Activated CD4-positive, alpha-beta T cell treated with anti-CD3 and anti-CD28 coated beads, Interleukin-2, amount 10 ng/mL, durations not matched to agents 7 days and 5 days (primary cell): ENCODE measurements around the gene GDPD5. TPM values are rescaled to one million over a fixed set of nuclear protein-coding genes. Genes with fewer than 3 reads are reported as not detected.

Source experiments
- CTCF ChIA-PET: fragments of 350-600 bp; sonication (Branson Sonifier 250); formaldehyde crosslinking; loops from one replicate; lab custom pipeline; 2021; ENCODE audit warnings: antibody characterized with exemption; lab: Charles Lee
- POLR2A ChIA-PET: fragments of 350-600 bp; sonication (Branson Sonifier 250); formaldehyde crosslinking; loops from one replicate; lab custom pipeline; 2021; ENCODE audit warnings: antibody characterized with exemption; lab: Charles Lee
- DNase-seq: peaks from one replicate; pipeline ENCODE4 v3.0.0-alpha.2; 2020
- H3K27ac Mint-ChIP-seq: one replicate; pipeline ENCODE4 v1.8.0; 2021; ENCODE audit warnings: mild to moderate bottlenecking, moderate library complexity, mixed read lengths
- H3K27me3 Mint-ChIP-seq: one replicate; pipeline ENCODE4 v1.8.0; 2021; ENCODE audit warnings: mixed read lengths
- H3K36me3 Mint-ChIP-seq: one replicate; pipeline ENCODE4 v1.8.0; 2021; ENCODE audit warnings: low read depth, mixed read lengths
- H3K4me1 Mint-ChIP-seq: one replicate; pipeline ENCODE4 v1.8.0; 2021; ENCODE audit warnings: mixed read lengths
- H3K4me3 Mint-ChIP-seq: one replicate; pipeline ENCODE4 v1.8.0; 2021; ENCODE audit warnings: mild to moderate bottlenecking, moderate library complexity, mixed read lengths
- H3K9me3 Mint-ChIP-seq: one replicate; pipeline ENCODE4 v1.8.0; 2021; ENCODE audit warnings: mixed read lengths
- total RNA-seq, 2 experiments: library from RNA; stranded (reverse); gene quantifications; one replicate each; pipeline ENCODE4 v1.2.3, GENCODE V29; 2021

The GDPD5 gene
- total RNA-seq, 2 experiments from 2014 or later = 55.8 to 62.3 TPM

GRCh38 chr11:75388386-75389275 lies 137.1 kb downstream of the GDPD5 start:
- DNase-seq = peak; percentile 82
- no peaks in the 10 kb centered on the region for H3K36me3 Mint-ChIP-seq
- POLR2A ChIA-PET = interaction anchor here (0.6 kb wide), 1 partner anchor 86 kb away, joined by 3 read pairs; no protein-coding TSS in a partner anchor
- peaks cover 12% of the 10 kb centered on the region for H3K4me1 Mint-ChIP-seq
- CTCF ChIA-PET = interaction anchor here (0.6 to 4.9 kb wide), 22 partner anchors 10 to 1434 kb away, joined by 3 to 23 read pairs (median 3); no protein-coding TSS in a partner anchor
- H3K4me3 Mint-ChIP-seq = no peak overlapping the region
- H3K27me3 Mint-ChIP-seq = peaks cover 10% of the 10 kb centered on the region
- no peaks in the 10 kb centered on the region for H3K9me3 Mint-ChIP-seq
- no peak overlapping the region for H3K27ac Mint-ChIP-seq

- H3K36me3 Mint-ChIP-seq = no peaks in the 10 kb centered on the region
- CTCF ChIA-PET = interaction anchor here (0.9 to 4.9 kb wide), 12 partner anchors 10 to 178 kb away, joined by 3 to 23 read pairs (median 6); no protein-coding TSS in a partner anchor
- H3K27me3 Mint-ChIP-seq = peaks cover 10% of the 10 kb centered on the region
- H3K9me3 Mint-ChIP-seq = no peaks in the 10 kb centered on the region
- H3K4me3 Mint-ChIP-seq = no peak overlapping the region
- H3K4me1 Mint-ChIP-seq = peaks cover 19% of the 10 kb centered on the region
- H3K27ac Mint-ChIP-seq = no peak overlapping the region
- DNase-seq = no peak
- POLR2A ChIA-PET = interaction anchor here (0.8 kb wide), 1 partner anchor 108 kb away, joined by 3 read pairs; no protein-coding TSS in a partner anchor
Observed at GRCh38 chr11:75387736-75388294, 137.9 kb downstream of the GDPD5 start.

- Mint-ChIP-seq H3K27me3 (peaks cover 10% of the 10 kb centered on the region), H3K9me3 (no peaks in the 10 kb centered on the region), H3K4me1 (peaks cover 19% of the 10 kb centered on the region), H3K36me3 (no peaks in the 10 kb centered on the region), H3K4me3 (no peak overlapping the region), H3K27ac (no peak overlapping the region)
- no peak for DNase-seq
- ChIA-PET POLR2A (interaction anchor here (0.6 to 0.8 kb wide), 2 partner anchors 11 to 107 kb away, joined by 3 read pairs; no protein-coding TSS in a partner anchor), CTCF (interaction anchor here (1.4 to 4.9 kb wide), 8 partner anchors 11 to 144 kb away, joined by 4 to 23 read pairs (median 12); no protein-coding TSS in a partner anchor)
Observed at GRCh38 chr11:75386942-75387630, 138.7 kb downstream of the GDPD5 start.

Other genes starting within 250 kb of the GDPD5 start
- gene ARRB1, start 174.3 kb downstream of the GDPD5 start, total RNA-seq = 10 to 100 TPM; 24.3 to 29.5 TPM
- 1,000 to 10,000 TPM; 2,943 to 3,099 TPM for gene RPS3, start 126.4 kb downstream of the GDPD5 start, total RNA-seq
- gene KLHL35, start 92.7 kb downstream of the GDPD5 start, total RNA-seq = 1 to 10 TPM in 1 of 2 experiments, under 1 TPM in 1; 0.50 to 1.3 TPM
- gene SERPINH1, start 36.3 kb upstream of the GDPD5 start, total RNA-seq = 10 to 100 TPM; 11.3 to 11.9 TPM
- gene MAP6, start 143.1 kb upstream of the GDPD5 start, total RNA-seq = under 1 TPM; 0.25 TPM
- gene MOGAT2, start 191.9 kb upstream of the GDPD5 start, total RNA-seq = not detected
- under 1 TPM; 0.77 to 0.99 TPM for gene DGAT2, start 242.8 kb upstream of the GDPD5 start, total RNA-seq